BE2C (cell line): Measurements from ENCODE around the gene DIP2C.

ENCODE experiments used
- DNase-seq: peaks from one replicate; pipeline ENCODE4 v3.0.0-alpha.2; 2020
- H3K27me3 ChIP-seq: fragments of 250-450 bp; sonication (Bioruptor Pico); 2 replicates; pipeline ENCODE4 v1.5.1; 2020; ENCODE audit warnings: mild to moderate bottlenecking
- H3K36me3 ChIP-seq: fragments of 250-450 bp; sonication (Bioruptor Pico); 2 replicates; pipeline ENCODE4 v1.5.1; 2020; ENCODE audit warnings: mild to moderate bottlenecking
- H3K4me1 ChIP-seq: fragments of 250-450 bp; sonication (Bioruptor Pico); 2 replicates; pipeline ENCODE4 v1.5.1; 2020
- H3K4me3 ChIP-seq: 2 replicates; pipeline ENCODE4 v1.5.1; 2011; ENCODE audit warnings: low read depth, low read length
- H3K9me3 ChIP-seq: fragments of 250-450 bp; sonication (Bioruptor Pico); 2 replicates; pipeline ENCODE4 v1.5.1; 2020
- CTCF ChIP-seq: IDR thresholded peaks from 2 replicates; pipeline ENCODE4 v1.5.1; 2012; ENCODE audit warnings: mild to moderate bottlenecking, low read depth, low read length

Gene DIP2C

GRCh38 chr10:571166-571565, 118.3 kb downstream of the DIP2C start:
- no peak for TF ChIP-seq CTCF
- H3K4me1 ChIP-seq: no peaks in the 10 kb centered on the region
- H3K4me3 ChIP-seq: no peak overlapping the region

GRCh38 chr10:570628-571163, 118.8 kb downstream of the DIP2C start:
- no peaks in the 10 kb centered on the region for H3K36me3 ChIP-seq
- TF ChIP-seq CTCF: no peak
- H3K4me1 ChIP-seq: no peaks in the 10 kb centered on the region
- H3K27me3 ChIP-seq: no peaks in the 10 kb centered on the region
- no peak overlapping the region for H3K4me3 ChIP-seq
- no peaks in the 10 kb centered on the region for H3K9me3 ChIP-seq
- no peak for DNase-seq

More at GRCh38 chr10:571166-571565, 118.3 kb downstream of the DIP2C start:
- DNase-seq: no peak
- Histone ChIP-seq H3K36me3 (no peaks in the 10 kb centered on the region), H3K27me3 (no peaks in the 10 kb centered on the region), H3K9me3 (no peaks in the 10 kb centered on the region)

GRCh38 chr10:569961-570627, 119.4 kb downstream of the DIP2C start:
- Histone ChIP-seq H3K36me3 (no peaks in the 10 kb centered on the region), H3K9me3 (no peaks in the 10 kb centered on the region), H3K4me1 (no peaks in the 10 kb centered on the region), H3K27me3 (no peaks in the 10 kb centered on the region), H3K4me3 (no peak overlapping the region)
- TF ChIP-seq CTCF: no peak
- DNase-seq: no peak

- no peak for DNase-seq
- no peaks in the 10 kb centered on the region; the same call in 1 of the 2 replicates for H3K9me3 ChIP-seq
- H3K36me3 ChIP-seq: no peaks in the 10 kb centered on the region
- no peak overlapping the region for H3K4me3 ChIP-seq
- H3K4me1 ChIP-seq: no peaks in the 10 kb centered on the region
- no peak for TF ChIP-seq CTCF
- no peaks in the 10 kb centered on the region for H3K27me3 ChIP-seq
Observed at GRCh38 chr10:568848-569247, 120.6 kb downstream of the DIP2C start.

- DNase-seq: no peak
- Histone ChIP-seq H3K4me1 (no peaks in the 10 kb centered on the region), H3K27me3 (no peaks in the 10 kb centered on the region), H3K4me3 (no peak overlapping the region), H3K36me3 (no peaks in the 10 kb centered on the region), H3K9me3 (no peaks in the 10 kb centered on the region; the same call in 1 of the 2 replicates)
- no peak for TF ChIP-seq CTCF
Observed at GRCh38 chr10:567869-568268, 121.6 kb downstream of the DIP2C start.

GRCh38 chr10:566241-566885, 123.1 kb downstream of the DIP2C start:
- no peak overlapping the region for H3K4me3 ChIP-seq
- H3K27me3 ChIP-seq: no peaks in the 10 kb centered on the region
- H3K36me3 ChIP-seq: no peaks in the 10 kb centered on the region
- no peak for DNase-seq
- H3K4me1 ChIP-seq: no peaks in the 10 kb centered on the region
- no peaks in the 10 kb centered on the region; the same call in 1 of the 2 replicates for H3K9me3 ChIP-seq
- TF ChIP-seq CTCF: no peak
